H9 (cell line): ENCODE measurements around the gene PLCB1. TPM values are rescaled to one million over a fixed set of nuclear protein-coding genes. Genes with fewer than 3 reads are reported as not detected.
A peak's percentile ranks its signal among the peaks of the same experiment; 100 is the strongest.

Experiments
- DNase-seq: peaks from one replicate; pipeline ENCODE4 v3.0.0-alpha.2; 2017
- H2AFZ ChIP-seq: one replicate; pipeline ENCODE4 v1.6.1; 2013; ENCODE audit warnings: mild to moderate bottlenecking, low read length, control low read depth, moderate library complexity
- H2AK5ac ChIP-seq: 2 replicates; pipeline ENCODE4 v1.6.1; 2013; ENCODE audit warnings: low read length, control low read depth, mixed read lengths; ENCODE audit not compliant: insufficient read length
- H2BK120ac ChIP-seq: one replicate; pipeline ENCODE4 v1.6.1; 2013; ENCODE audit warnings: low read depth, mild to moderate bottlenecking, low read length, control low read depth, inconsistent platforms; ENCODE audit not compliant: poor library complexity, severe bottlenecking
- H2BK12ac ChIP-seq: 2 replicates; pipeline ENCODE4 v1.6.1; 2013; ENCODE audit warnings: low read length, control low read depth, mixed read lengths, low read depth; ENCODE audit not compliant: insufficient read length
- H2BK15ac ChIP-seq: 2 replicates; pipeline ENCODE4 v1.6.1; 2013; ENCODE audit warnings: low read depth, low read length, control low read depth
- H2BK20ac ChIP-seq: one replicate; pipeline ENCODE4 v1.6.1; 2013; ENCODE audit warnings: low read depth, mild to moderate bottlenecking, low read length, control low read depth, inconsistent platforms; ENCODE audit not compliant: poor library complexity, severe bottlenecking
- H2BK5ac ChIP-seq: 2 replicates; pipeline ENCODE4 v1.6.1; 2013; ENCODE audit warnings: low read length, control low read depth, mixed read lengths; ENCODE audit not compliant: insufficient read length
- H3K14ac ChIP-seq: 2 replicates; pipeline ENCODE4 v1.6.1; 2013; ENCODE audit warnings: low read length, control low read depth; ENCODE audit not compliant: insufficient read depth
- H3K18ac ChIP-seq: 2 replicates; pipeline ENCODE4 v1.6.1; 2013; ENCODE audit warnings: low read depth, mild to moderate bottlenecking, mixed read lengths, low read length, control low read depth; ENCODE audit not compliant: insufficient read length
- H3K23ac ChIP-seq: 2 replicates; pipeline ENCODE4 v1.6.1; 2013; ENCODE audit warnings: low read length, control low read depth, mixed read lengths, low read depth; ENCODE audit not compliant: insufficient read length
- H3K23me2 ChIP-seq: 2 replicates; pipeline ENCODE4 v1.6.1; 2013; ENCODE audit warnings: low read depth, mild to moderate bottlenecking, mixed read lengths, low read length, control low read depth; ENCODE audit not compliant: insufficient read length, poor library complexity, severe bottlenecking
- H3K27ac ChIP-seq: 2 replicates; pipeline ENCODE4 v1.5.1; 2013; ENCODE audit warnings: low read length, control low read depth, mixed read lengths, low read depth; ENCODE audit not compliant: insufficient read length
- H3K27me3 ChIP-seq: 2 replicates; pipeline ENCODE4 v1.6.1; 2013; ENCODE audit warnings: low read length, control low read depth, inconsistent platforms; ENCODE audit not compliant: insufficient read depth
- H3K4ac ChIP-seq: 2 replicates; pipeline ENCODE4 v1.6.1; 2013; ENCODE audit warnings: low read depth, mild to moderate bottlenecking, control low read depth, inconsistent platforms, low read length, moderate library complexity
- H3K4me1 ChIP-seq: 2 replicates; pipeline ENCODE4 v1.6.1; 2013; ENCODE audit warnings: low read length, control low read depth, inconsistent platforms; ENCODE audit not compliant: insufficient read depth
- H3K4me2 ChIP-seq: 2 replicates; pipeline ENCODE4 v1.6.1; 2013; ENCODE audit warnings: low read length, control low read depth, mixed read lengths; ENCODE audit not compliant: insufficient read length, insufficient read depth
- H3K56ac ChIP-seq: 2 replicates; pipeline ENCODE4 v1.6.1; 2013; ENCODE audit warnings: low read depth, mild to moderate bottlenecking, mixed read lengths, low read length, control low read depth; ENCODE audit not compliant: insufficient read length
- H3K79me1 ChIP-seq: 2 replicates; pipeline ENCODE4 v1.6.1; 2013; ENCODE audit warnings: low read depth, mild to moderate bottlenecking, moderate library complexity, low read length, control low read depth, inconsistent platforms; ENCODE audit not compliant: insufficient read depth, poor library complexity, severe bottlenecking
- H3K79me2 ChIP-seq: 2 replicates; pipeline ENCODE4 v1.6.1; 2013; ENCODE audit warnings: low read length, control low read depth, inconsistent platforms; ENCODE audit not compliant: insufficient read depth
- H3K9ac ChIP-seq: 2 replicates; pipeline ENCODE4 v1.6.1; 2013; ENCODE audit warnings: low read length, control low read depth, mixed read lengths; ENCODE audit not compliant: insufficient read length; ENCODE audit errors: extremely low read depth
- H3K9me3 ChIP-seq: one replicate; pipeline ENCODE4 v1.6.1; 2013; ENCODE audit warnings: low read depth, low read length, inconsistent platforms; ENCODE audit not compliant: control insufficient read depth
- H3T11ph ChIP-seq: one replicate; pipeline ENCODE4 v1.6.1; 2013; ENCODE audit warnings: mild to moderate bottlenecking, low read length, control low read depth, inconsistent platforms
- H4K20me1 ChIP-seq: one replicate; pipeline ENCODE4 v1.6.1; 2013; ENCODE audit not compliant: control insufficient read depth, insufficient read length, insufficient read depth
- H4K5ac ChIP-seq: 2 replicates; pipeline ENCODE4 v1.6.1; 2013; ENCODE audit warnings: low read depth, mild to moderate bottlenecking, mixed read lengths, low read length, control low read depth; ENCODE audit not compliant: insufficient read length
- H4K8ac ChIP-seq: replicated peaks from 2 replicates; pipeline ENCODE4 v1.6.1; 2013; ENCODE audit warnings: low read length, control low read depth, mixed read lengths, low read depth; ENCODE audit not compliant: insufficient read length
- H4K91ac ChIP-seq: 2 replicates; pipeline ENCODE4 v1.6.1; 2013; ENCODE audit warnings: low read depth, mild to moderate bottlenecking, moderate library complexity, mixed read lengths, low read length, control low read depth; ENCODE audit not compliant: insufficient read length
- H3K27ac Mint-ChIP-seq, 3 experiments: 2 replicates in 2 of 3; 3 replicates in 1 of 3; pipeline ENCODE4 v1.8.0; 2020 to 2021; ENCODE audit warnings: mixed read lengths in 3 of 3, mild to moderate bottlenecking in 1 of 3, moderate library complexity in 1 of 3
- H3K27me3 Mint-ChIP-seq: 2 replicates; pipeline ENCODE4 v1.8.0; 2021; ENCODE audit warnings: low read depth, mild to moderate bottlenecking, moderate library complexity, mixed read lengths
- H3K36me3 Mint-ChIP-seq, 3 experiments: 2 replicates in 2 of 3; 3 replicates in 1 of 3; pipeline ENCODE4 v1.8.0; 2020 to 2021; ENCODE audit warnings: low read depth in 3 of 3, mixed read lengths in 3 of 3; ENCODE audit not compliant: insufficient read depth in 1 of 3
- H3K4me1 Mint-ChIP-seq, 2 experiments: 2 replicates each; pipeline ENCODE4 v1.8.0; 2020; ENCODE audit warnings: mixed read lengths in 2 of 2
- H3K4me3 Mint-ChIP-seq, 2 experiments: 2 replicates in 1 of 2; 3 replicates in 1 of 2; pipeline ENCODE4 v1.8.0; 2020 to 2021; ENCODE audit warnings: mild to moderate bottlenecking in 2 of 2, mixed read lengths in 2 of 2, moderate library complexity in 1 of 2
- H3K9me3 Mint-ChIP-seq, 2 experiments: 2 replicates in 1 of 2; 3 replicates in 1 of 2; pipeline ENCODE4 v1.8.0; 2020; ENCODE audit warnings: mild to moderate bottlenecking in 2 of 2, mixed read lengths in 2 of 2, moderate library complexity in 1 of 2
- CTCF ChIP-seq: fragments of 200-600 bp; sonication (generic); conservative IDR thresholded peaks from 3 replicates; pipeline ENCODE4 v1.8.0; 2021; ENCODE audit warnings: antibody characterized with exemption, mild to moderate bottlenecking
- WGBS: extraction: QIAGEN DNeasy Blood & Tissue Kit; methylation state at CpG from one replicate; pipeline ENCODE4 v1.1.7; 2013; ENCODE audit warnings: missing lambda C conversion rate, low lambda C conversion rate, mixed read lengths; ENCODE audit not compliant: insufficient read length; ENCODE audit errors: extremely low coverage; 5-methylcytosine and 5-hydroxymethylcytosine counted together
- total RNA-seq: library from RNA; stranded (reverse); gene quantifications from 2 replicates; pipeline ENCODE4 v1.2.1, GENCODE V29; 2021

PLCB1 gene
- total RNA-seq, 1 experiment from 2014 or later = 11.5 TPM

DNA sequence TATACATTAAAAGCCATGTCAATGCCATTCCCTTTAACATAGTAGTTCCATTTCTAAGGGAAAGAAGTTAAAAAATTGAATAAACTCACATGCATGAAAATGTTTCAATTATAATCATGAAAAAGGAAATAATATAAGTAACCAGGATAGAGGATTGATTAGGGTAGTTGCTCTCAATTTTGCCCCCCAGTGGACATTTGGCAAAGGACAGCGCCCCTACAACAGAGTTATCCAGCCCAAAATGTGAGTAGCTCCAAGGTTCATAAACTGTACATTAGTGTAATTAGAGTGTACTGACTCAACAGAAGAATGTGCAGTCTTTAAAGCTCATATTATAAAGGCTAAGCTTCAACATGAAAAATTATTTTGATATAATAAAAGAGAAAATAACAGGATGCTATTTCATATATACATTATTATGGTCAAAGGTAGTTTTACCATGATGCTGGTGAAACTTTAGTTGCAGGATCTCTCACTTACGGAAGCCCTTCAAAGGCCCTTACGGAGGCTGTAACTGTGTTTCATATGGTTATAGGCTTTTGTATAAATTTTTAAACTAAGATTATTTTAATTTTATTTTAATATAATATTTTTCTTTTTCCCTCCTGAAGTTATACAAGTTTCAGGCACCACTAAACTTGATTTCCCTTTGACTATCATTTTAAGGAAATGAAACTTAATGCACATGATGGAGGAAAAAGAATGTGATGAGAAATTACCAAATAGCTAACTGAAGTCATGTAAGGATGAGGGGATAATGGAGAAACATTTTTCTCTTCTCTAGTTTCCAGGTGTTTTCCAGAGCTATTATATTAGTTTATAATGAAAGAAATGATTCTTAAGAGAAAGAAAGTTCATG lies 403.6 kb downstream of the PLCB1 start:
- H4K91ac ChIP-seq = no peak overlapping the region
- no peak overlapping the region for H2AFZ ChIP-seq
- no peak overlapping the region for H2BK120ac ChIP-seq
- no peaks in the 10 kb centered on the region for H3K27me3 ChIP-seq
- peak; percentile 77 for TF ChIP-seq CTCF
- H4K20me1 ChIP-seq = no peaks in the 10 kb centered on the region
- no peak overlapping the region for H2BK20ac ChIP-seq
- H3K14ac ChIP-seq = no peak overlapping the region
- no peaks in the 10 kb centered on the region for H3K9me3 ChIP-seq
- WGBS = no CpG with 5 or more reads among the region's 3 CpGs
- H3K27ac ChIP-seq = no peak overlapping the region
- no peaks in the 10 kb centered on the region for H3K4me1 ChIP-seq
- Mint-ChIP-seq H3K9me3 (no peaks in the 10 kb centered on the region), H3K27me3 (no peaks in the 10 kb centered on the region), H3K36me3 (no peaks in the 10 kb centered on the region), H3K4me3 (no peak overlapping the region), H3K4me1 (peaks cover 6 to 7% of the 10 kb centered on the region in 2 experiments), H3K27ac (no peak overlapping the region)
- no peak overlapping the region for H3K23ac ChIP-seq
- no peak for DNase-seq
- no peaks in the 10 kb centered on the region for H3K79me2 ChIP-seq
- no peak overlapping the region for H3K9ac ChIP-seq
- no peak overlapping the region for H2BK15ac ChIP-seq
- no peak overlapping the region for H4K8ac ChIP-seq
- no peak overlapping the region for H2AK5ac ChIP-seq
- no peak overlapping the region for H3K4me2 ChIP-seq
- no peak overlapping the region for H3T11ph ChIP-seq
- no peak overlapping the region for H3K18ac ChIP-seq
- H3K23me2 ChIP-seq = no peaks in the 10 kb centered on the region
- H2BK5ac ChIP-seq = no peak overlapping the region
- no peak overlapping the region for H3K56ac ChIP-seq
- no peaks in the 10 kb centered on the region for H3K79me1 ChIP-seq
- H4K5ac ChIP-seq = no peak overlapping the region
- H3K4ac ChIP-seq = no peak overlapping the region
- H2BK12ac ChIP-seq = no peak overlapping the region
